ENCODE results near the gene IDH3G.

The IDH3G gene

DNA sequence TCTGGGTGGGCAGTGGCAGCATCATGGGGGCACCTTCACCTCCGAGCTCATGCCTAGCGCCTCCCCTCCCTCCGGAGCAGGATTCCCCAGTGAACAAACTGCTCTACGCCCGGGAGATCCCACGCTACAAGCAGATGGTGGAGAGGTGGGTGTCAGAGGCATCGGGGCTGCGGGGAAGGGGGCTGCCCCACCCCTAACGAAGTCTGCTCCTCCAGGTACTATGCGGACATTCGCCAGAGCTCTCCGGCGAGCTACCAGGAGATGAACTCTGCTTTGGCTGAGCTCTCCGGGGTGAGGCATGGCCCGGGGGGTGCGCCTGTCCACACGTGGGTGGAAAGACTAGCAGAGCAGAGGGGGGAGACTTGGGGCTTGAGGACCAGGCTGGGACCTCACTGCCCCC, 16.0 kb downstream of the IDH3G start:
- H2AFZ ChIP-seq (ENCODE audit: low read depth, low read length), result no peak overlapping the region
- H3K9me3 ChIP-seq (ENCODE audit: low read length), result no peaks in the 10 kb centered on the region
- no peaks in the 10 kb centered on the region for H3K4me1 ChIP-seq (ENCODE audit: insufficient read depth, low read length)
- H3K36me3 ChIP-seq (ENCODE audit: insufficient read depth, low read length), result no peaks in the 10 kb centered on the region
- no peak overlapping the region for H3K4me3 ChIP-seq (ENCODE audit: low read length)
- no peaks in the 10 kb centered on the region for H3K27me3 ChIP-seq (ENCODE audit: insufficient read depth, low read length)

DNA sequence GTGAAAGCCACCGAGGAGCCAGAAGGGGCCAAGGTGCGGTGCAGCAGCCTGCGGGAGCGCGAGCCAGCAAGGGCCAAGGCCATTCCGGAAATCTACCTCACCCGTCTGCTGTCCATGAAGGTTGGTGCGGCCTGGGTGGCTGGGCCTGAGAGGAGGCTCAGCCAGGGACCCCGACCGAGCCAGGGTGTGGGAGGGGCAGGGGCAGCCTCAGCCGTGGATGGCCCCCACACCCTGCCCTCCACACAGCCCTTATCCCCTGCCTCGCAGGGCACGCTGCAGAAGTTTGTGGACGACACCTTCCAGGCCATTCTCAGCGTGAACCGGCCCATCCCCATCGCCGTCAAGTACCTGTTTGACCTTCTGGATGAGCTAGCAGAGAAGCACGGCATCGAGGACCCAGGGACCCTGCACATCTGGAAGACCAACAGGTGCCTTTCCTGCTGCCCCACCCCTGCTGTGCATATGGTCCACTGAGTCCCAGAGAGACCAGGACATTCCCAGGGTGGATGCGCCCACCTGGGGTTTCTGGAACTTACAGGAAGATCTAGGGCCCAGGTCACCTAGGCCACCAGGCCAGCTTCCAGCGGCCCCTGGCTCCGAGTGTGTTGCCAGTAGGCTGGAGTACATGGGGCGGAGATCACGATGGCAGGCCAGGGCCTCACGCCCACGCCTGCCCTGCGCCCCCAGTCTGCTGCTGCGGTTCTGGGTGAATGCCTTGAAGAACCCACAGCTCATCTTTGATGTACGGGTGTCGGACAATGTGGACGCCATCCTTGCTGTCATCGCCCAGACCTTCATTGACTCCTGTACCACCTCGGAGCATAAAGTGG, 16.7 kb downstream of the IDH3G start:
- no peaks in the 10 kb centered on the region for H3K9me3 ChIP-seq (ENCODE audit: low read length)

DNA sequence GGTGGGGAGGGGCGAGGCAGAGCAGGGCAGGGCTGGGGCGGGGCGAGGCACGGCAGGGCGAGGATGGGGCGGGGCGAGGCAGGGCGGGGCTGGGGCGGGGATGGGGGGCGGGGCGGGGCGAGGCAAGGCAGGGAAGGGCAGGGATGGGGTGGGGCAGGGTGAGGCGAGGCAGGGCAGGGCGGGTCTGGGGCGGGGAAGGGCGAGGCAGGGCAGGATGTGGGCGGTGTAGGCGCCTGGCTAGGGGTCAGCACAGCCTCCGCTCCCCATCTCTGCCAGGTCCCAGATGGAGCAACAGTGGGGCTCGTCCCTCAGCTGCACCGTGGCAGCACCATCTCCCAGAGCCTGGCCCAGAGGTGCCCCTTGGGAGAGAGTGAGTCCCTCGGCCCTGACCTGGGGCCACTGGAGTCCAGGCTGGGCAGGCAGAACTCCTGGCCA, 17.5 kb downstream of the IDH3G start:
- Histone ChIP-seq H3K4me1 (ENCODE audit: insufficient read depth, low read length) (no peaks in the 10 kb centered on the region), H3K27me3 (ENCODE audit: insufficient read depth, low read length) (no peaks in the 10 kb centered on the region), H3K9me3 (ENCODE audit: low read length) (no peaks in the 10 kb centered on the region), H3K36me3 (ENCODE audit: insufficient read depth, low read length) (no peaks in the 10 kb centered on the region), H2AFZ (ENCODE audit: low read depth, low read length) (no peak overlapping the region), H3K4me3 (ENCODE audit: low read length) (no peak overlapping the region)

More for the DNA sequence above, 16.7 kb downstream of the IDH3G start:
- no peaks in the 10 kb centered on the region for H3K27me3 ChIP-seq (ENCODE audit: insufficient read depth, low read length)
- no peak overlapping the region for H3K4me3 ChIP-seq (ENCODE audit: low read length)
- H3K4me1 ChIP-seq (ENCODE audit: insufficient read depth, low read length), result no peaks in the 10 kb centered on the region
- H3K36me3 ChIP-seq (ENCODE audit: insufficient read depth, low read length), result no peaks in the 10 kb centered on the region
- H2AFZ ChIP-seq (ENCODE audit: low read depth, low read length), result no peak overlapping the region

DNA sequence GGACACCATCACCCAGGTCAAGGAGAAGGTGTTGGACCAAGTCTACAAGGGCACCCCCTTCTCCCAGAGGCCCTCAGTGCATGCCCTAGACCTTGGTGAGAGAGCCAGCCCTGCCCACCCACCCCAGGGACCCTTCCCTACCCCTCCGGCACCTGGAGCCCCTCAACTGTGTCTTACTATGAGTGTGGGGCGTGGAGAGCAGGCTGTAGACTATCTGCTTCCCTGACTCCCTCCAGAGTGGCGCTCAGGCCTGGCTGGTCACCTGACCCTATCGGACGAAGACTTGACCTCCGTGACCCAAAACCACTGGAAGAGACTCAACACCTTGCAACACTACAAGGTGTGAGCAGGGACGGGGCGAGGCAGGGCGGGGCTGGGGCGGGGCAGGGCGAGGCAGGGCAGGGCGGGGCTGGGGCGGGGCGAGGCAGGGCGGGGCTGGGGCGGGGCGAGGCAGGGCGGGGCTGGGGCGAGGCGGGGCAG, 18.0 kb downstream of the IDH3G start:
- no peak overlapping the region for H2AFZ ChIP-seq (ENCODE audit: low read depth, low read length)
- no peaks in the 10 kb centered on the region for H3K4me1 ChIP-seq (ENCODE audit: insufficient read depth, low read length)
- H3K27me3 ChIP-seq (ENCODE audit: insufficient read depth, low read length), result peaks cover under 1% of the 10 kb centered on the region
- no peaks in the 10 kb centered on the region for H3K9me3 ChIP-seq (ENCODE audit: low read length)
- no peak overlapping the region for H3K4me3 ChIP-seq (ENCODE audit: low read length)
- no peaks in the 10 kb centered on the region for H3K36me3 ChIP-seq (ENCODE audit: insufficient read depth, low read length)

DNA sequence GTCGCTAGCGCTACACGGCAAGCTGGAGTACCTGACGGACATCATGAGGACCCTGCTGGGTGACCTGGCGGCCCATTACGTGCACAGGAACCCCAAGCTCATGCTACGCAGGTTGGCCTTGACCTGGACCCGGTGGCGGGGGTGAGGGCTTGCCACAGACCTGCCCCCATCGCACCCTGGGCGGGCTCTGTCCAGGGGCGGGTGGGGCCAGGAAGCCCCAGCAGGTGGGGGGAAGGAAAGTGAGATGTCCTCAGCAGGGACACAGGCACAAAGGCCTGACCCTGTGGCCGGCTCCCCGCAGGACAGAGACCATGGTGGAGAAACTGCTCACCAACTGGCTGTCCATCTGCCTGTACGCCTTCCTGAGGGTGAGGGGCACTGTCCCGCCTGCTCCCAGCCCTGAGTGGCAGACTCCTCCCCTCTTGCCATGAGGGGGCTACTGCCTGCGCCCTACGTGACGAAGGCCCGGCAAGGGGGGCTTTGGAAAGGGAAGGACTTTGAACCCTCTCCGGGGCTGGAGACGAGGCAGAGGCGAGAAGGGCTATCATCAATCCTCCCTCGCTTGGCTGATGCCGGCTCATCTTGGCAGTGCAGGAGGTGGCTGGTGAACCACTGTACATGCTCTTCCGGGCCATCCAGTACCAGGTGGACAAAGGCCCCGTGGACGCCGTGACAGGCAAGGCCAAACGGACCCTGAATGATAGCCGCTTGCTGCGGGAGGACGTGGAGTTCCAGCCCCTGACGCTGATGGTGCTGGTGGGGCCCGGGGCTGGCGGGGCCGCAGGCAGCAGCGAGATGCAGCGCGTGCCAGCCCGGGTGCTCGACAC, 18.7 kb downstream of the IDH3G start:
- H3K9me3 ChIP-seq (ENCODE audit: low read length), result no peaks in the 10 kb centered on the region
- no peaks in the 10 kb centered on the region for H3K4me1 ChIP-seq (ENCODE audit: insufficient read depth, low read length)
- peaks cover 7% of the 10 kb centered on the region for H3K27me3 ChIP-seq (ENCODE audit: insufficient read depth, low read length)
- H3K4me3 ChIP-seq (ENCODE audit: low read length), result no peak overlapping the region
- H3K36me3 ChIP-seq (ENCODE audit: insufficient read depth, low read length), result no peaks in the 10 kb centered on the region
- no peak overlapping the region for H2AFZ ChIP-seq (ENCODE audit: low read depth, low read length)

DNA sequence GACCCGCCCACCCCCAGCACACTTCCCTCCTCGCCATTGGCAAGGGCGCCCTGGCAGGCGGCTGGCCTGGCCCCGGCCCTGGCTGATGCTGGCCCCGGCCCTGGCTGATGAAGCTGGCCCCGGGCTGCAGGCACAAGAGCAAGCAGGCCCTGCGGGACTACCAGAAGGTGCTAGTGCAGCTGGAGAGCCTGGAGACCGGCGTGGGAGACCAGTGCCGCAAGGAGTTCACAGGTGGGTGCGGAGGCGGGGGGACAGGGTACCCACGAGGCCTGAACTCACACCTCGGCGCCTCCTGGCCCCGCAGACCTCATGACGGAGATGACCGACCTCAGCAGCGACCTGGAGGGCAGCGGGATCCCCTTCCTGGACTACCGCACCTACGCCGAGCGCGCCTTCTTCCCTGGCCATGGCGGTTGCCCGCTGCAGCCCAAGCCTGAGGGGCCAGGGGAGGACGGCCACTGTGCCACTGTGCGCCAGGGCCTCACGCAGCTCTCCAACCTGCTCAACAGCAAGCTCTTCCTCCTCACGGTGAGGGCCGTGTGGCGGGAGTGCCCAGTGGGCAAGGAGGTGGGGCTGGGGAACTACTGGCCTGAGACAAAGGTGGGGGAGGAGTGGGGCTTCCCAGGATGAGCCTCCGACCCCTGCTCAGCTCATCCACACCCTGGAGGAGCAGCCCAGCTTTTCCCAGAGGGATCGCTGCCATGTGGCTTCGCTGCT, 19.4 kb downstream of the IDH3G start:
- no peak overlapping the region for H3K4me3 ChIP-seq (ENCODE audit: low read length)
- no peaks in the 10 kb centered on the region for H3K36me3 ChIP-seq (ENCODE audit: insufficient read depth, low read length)
- H3K4me1 ChIP-seq (ENCODE audit: insufficient read depth, low read length), result no peaks in the 10 kb centered on the region
- no peaks in the 10 kb centered on the region for H3K9me3 ChIP-seq (ENCODE audit: low read length)
- no peak overlapping the region for H2AFZ ChIP-seq (ENCODE audit: low read depth, low read length)
- peaks cover 7% of the 10 kb centered on the region for H3K27me3 ChIP-seq (ENCODE audit: insufficient read depth, low read length)

DNA sequence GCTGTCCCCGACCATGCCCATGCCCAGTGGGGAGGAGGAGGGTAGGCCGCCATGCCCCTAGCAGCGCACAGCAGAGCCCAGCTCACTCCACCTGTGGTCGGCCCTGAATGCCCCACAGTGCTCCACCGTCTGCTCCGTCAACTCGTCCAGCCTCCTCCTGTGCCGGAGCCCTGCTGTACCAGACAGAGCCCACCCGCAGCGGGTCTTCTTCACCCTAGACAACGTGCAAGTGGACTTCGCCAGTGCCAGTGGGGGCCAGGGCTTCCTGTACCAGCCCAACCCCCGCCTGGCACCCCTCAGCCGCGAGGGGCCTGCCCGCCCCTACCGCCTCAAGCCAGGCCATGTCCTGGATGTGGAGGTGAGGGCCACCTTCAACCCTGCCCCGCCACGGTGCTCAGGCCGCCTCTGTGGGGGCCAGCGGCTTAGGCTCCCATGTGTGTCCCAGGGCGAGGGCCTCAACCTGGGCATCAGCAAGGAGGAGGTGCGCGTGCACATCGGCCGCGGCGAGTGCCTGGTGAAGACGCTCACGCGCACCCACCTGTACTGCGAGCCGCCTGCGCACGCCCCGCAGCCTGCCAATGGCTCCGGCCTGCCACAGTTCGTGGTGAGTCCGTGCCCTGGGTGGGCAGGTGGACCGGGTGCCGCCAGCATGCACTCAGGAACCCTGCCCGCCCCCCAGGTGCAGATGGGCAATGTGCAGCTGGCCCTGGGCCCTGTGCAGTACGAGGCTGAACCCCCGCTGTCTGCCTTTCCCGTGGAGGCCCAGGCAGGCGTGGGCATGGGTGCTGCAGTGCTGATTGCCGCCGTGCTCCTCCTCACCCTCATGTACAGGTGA, 20.2 kb downstream of the IDH3G start:
- no peak overlapping the region for H3K4me3 ChIP-seq (ENCODE audit: low read length)
- H3K4me1 ChIP-seq (ENCODE audit: insufficient read depth, low read length), result no peaks in the 10 kb centered on the region
- peaks cover 7% of the 10 kb centered on the region for H3K27me3 ChIP-seq (ENCODE audit: insufficient read depth, low read length)
- H3K9me3 ChIP-seq (ENCODE audit: low read length), result no peaks in the 10 kb centered on the region
- H3K36me3 ChIP-seq (ENCODE audit: insufficient read depth, low read length), result no peaks in the 10 kb centered on the region
- no peak overlapping the region for H2AFZ ChIP-seq (ENCODE audit: low read depth, low read length)

DNA sequence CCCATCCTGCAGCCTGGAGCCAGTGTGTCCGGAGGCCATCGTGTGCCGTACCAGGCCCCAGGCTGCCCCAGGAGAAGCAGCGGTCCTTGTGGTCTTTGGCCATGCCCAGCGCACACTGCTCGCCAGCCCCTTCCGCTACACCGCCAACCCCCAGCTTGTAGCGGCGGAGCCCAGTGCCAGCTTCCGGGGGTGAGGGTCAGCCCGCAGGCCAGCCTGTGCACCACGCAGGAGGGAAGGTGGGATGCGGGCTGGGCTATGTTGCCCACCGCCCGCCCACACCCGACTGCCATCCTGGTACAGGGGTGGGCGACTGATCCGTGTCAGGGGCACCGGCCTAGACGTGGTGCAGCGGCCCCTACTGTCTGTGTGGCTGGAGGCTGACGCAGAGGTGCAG, 21.0 kb downstream of the IDH3G start:
- H2AFZ ChIP-seq (ENCODE audit: low read depth, low read length), result no peak overlapping the region
- H3K4me1 ChIP-seq (ENCODE audit: insufficient read depth, low read length), result no peaks in the 10 kb centered on the region
- no peaks in the 10 kb centered on the region for H3K9me3 ChIP-seq (ENCODE audit: low read length)
- H3K4me3 ChIP-seq (ENCODE audit: low read length), result no peak overlapping the region
- peaks cover 7% of the 10 kb centered on the region for H3K27me3 ChIP-seq (ENCODE audit: insufficient read depth, low read length)
- no peaks in the 10 kb centered on the region for H3K36me3 ChIP-seq (ENCODE audit: insufficient read depth, low read length)

DNA sequence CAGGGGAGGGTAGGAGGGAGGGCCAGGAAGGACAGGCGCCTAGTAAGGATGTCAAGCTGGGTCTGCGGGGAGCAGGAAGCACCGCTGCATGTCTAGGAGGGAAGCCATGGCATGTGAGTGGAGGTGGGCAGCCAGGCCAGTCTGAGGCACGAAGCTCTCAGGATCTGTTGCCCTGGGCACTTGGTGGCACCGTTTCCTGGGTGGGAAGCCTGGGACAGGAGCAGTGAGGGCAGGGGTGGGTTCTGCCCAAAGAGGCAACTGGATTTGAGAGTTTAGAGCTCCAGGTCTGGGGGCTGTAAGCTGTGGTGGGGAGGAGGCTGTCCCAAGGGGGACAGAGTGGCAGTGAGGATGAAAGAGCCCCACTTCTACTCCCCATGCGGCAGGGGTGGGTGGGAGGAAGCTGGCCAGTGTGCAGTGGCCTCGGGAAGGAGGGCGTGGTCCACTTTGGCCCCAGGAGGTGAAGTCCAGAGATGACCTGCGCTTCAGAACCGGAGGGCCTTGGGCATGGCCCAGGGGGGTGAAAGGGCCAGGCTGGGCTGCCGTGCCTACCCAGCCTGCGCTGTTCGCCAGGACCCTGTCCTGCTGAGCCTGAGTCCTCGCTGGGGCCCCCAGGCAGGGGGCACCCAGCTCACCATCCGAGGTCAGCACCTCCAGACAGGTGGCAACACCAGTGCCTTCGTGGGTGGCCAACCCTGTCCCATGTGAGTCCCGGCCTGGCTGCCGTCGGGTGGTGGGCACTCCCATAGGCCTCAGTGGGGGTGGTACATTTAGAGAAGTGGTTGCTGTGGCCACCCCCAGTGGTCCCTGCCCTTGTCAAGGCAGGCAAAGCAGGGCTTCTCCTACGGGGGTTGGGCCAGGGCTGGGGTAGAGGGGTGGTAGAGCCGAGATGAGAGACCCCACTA, 21.6 kb downstream of the IDH3G start:
- Histone ChIP-seq H3K27me3 (ENCODE audit: insufficient read depth, low read length) (peaks cover 7% of the 10 kb centered on the region), H3K9me3 (ENCODE audit: low read length) (no peaks in the 10 kb centered on the region), H3K4me3 (ENCODE audit: low read length) (no peak overlapping the region), H3K4me1 (ENCODE audit: insufficient read depth, low read length) (no peaks in the 10 kb centered on the region), H3K36me3 (ENCODE audit: insufficient read depth, low read length) (no peaks in the 10 kb centered on the region), H2AFZ (ENCODE audit: low read depth, low read length) (no peak overlapping the region)

DNA sequence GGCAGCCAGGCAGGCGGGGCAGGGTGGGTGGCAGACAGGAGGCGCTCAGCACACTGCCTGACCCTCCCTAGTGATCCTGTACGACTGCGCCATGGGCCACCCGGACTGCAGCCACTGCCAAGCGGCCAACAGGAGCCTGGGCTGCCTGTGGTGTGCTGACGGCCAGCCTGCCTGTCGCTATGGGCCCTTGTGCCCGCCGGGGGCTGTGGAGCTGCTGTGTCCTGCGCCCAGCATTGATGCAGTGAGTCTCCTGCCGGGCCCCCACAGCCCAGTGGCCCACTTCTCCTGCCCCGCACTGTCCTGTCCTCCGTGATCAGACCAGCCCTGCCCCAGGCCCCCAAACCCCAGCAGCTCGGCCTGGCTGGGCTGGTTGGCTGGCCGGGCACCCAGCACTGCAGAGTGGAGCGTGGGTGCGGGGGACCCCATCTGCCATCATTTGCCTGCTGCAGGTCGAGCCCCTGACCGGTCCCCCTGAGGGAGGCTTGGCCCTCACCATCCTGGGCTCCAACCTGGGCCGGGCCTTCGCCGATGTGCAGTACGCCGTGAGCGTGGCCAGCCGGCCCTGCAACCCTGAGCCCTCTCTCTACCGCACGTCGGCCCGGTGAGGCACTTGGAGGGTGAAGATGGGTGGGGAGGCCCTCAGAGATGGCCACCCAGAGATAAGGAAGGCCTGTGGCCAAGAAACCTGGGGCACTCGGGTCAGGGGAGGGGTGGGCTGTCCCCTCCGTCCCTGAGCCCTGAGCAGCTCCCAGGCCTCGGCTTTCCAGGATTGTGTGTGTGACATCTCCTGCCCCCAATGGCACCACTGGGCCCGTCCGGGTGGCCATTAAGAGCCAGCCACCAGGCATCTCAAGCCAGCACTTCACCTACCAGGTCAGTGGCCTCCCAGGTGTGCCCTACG, 22.5 kb downstream of the IDH3G start:
- Histone ChIP-seq H3K4me1 (ENCODE audit: insufficient read depth, low read length) (peaks cover 5% of the 10 kb centered on the region), H3K4me3 (ENCODE audit: low read length) (no peak overlapping the region), H3K9me3 (ENCODE audit: low read length) (no peaks in the 10 kb centered on the region), H3K36me3 (ENCODE audit: insufficient read depth, low read length) (no peaks in the 10 kb centered on the region), H2AFZ (ENCODE audit: low read depth, low read length) (no peak overlapping the region), H3K27me3 (ENCODE audit: insufficient read depth, low read length) (peaks cover 7% of the 10 kb centered on the region)
